Lower lobe of right lung (tissue), 2 donors: ENCODE measurements around the gene OR5D14. TPM values are rescaled to one million over a fixed set of nuclear protein-coding genes. Genes with fewer than 3 reads are reported as not detected.

ENCODE experiments used
- ATAC-seq, 2 donors: fragments of 200-7000 bp; cut with Tn5 transposase; one replicate each; pipeline ENCODE4 v1.9.1; 2020 to 2022; ENCODE audit warnings: mild to moderate bottlenecking in 2 of 2, moderate library complexity in 2 of 2
- DNase-seq: peaks from one replicate; pipeline ENCODE4 v3.0.0-alpha.2; 2020
- H3K27ac ChIP-seq: fragments of 200-600 bp; one replicate; pipeline ENCODE4 v1.8.0; 2022
- H3K27me3 ChIP-seq: fragments of 200-600 bp; one replicate; pipeline ENCODE4 v1.8.0; 2022; ENCODE audit warnings: low read depth
- H3K36me3 ChIP-seq: fragments of 200-600 bp; one replicate; pipeline ENCODE4 v1.8.0; 2022; ENCODE audit warnings: mild to moderate bottlenecking
- H3K4me1 ChIP-seq: fragments of 200-600 bp; one replicate; pipeline ENCODE4 v1.8.0; 2022
- H3K4me3 ChIP-seq: fragments of 200-600 bp; one replicate; pipeline ENCODE4 v1.8.0; 2022; ENCODE audit warnings: mild to moderate bottlenecking
- H3K9me3 ChIP-seq: fragments of 200-600 bp; one replicate; pipeline ENCODE4 v1.8.0; 2022
- CTCF ChIP-seq: fragments of 200-600 bp; IDR thresholded peaks from one replicate; pipeline ENCODE4 v1.8.0; 2022; ENCODE audit warnings: antibody characterized with exemption, mild to moderate bottlenecking
- intact Hi-C: fragments of 100-400 bp; cut with DNase I; formaldehyde crosslinking; loops from one replicate; pipeline ENCODE4 v1.11.0; 2022
- total RNA-seq: library from RNA; stranded (reverse); fragmentation: NEBNext Ultra II Directional; extraction: Animal tissue kit (Norgen Biotek cat#: 25700); gene quantifications from one replicate; pipeline ENCODE4 v1.2.1, GENCODE V29; 2021
- donor health status: DM: no; HTN: yes; CAD: no; lungs with severe emphysema.

Gene OR5D14
- total RNA-seq, 1 donor from 2014 or later = not detected

DNA sequence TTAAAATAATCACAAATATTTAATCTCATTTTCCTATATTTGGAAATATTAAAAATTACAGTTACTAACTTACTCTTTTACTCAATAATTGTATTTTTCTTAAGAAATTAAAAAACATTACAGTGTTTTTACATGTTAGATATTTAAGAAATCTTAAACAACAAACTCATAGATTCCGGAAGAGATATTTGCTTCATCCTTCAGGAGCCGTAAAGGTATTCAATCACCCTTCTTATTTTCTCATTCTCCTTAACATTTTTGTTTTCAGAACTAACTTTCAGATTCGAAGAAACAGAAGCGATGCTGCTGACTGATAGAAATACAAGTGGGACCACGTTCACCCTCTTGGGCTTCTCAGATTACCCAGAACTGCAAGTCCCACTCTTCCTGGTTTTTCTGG, 24.0 kb downstream of the OR5D14 start, which contains the start of gene OR5D18:
TSS of gene OR5D18 (plus strand) at position 301 of the 400 bp plus-strand sequence. CDS start at position 301, 0 bp downstream.
- Histone ChIP-seq H3K36me3 (no peaks in the 10 kb centered on the region), H3K27ac (no peak within 1 kb of the TSS), H3K27me3 (no peaks in the 10 kb centered on the region), H3K4me1 (no peaks in the 10 kb centered on the region), H3K4me3 (no peak within 1 kb of the TSS), H3K9me3 (no peaks in the 10 kb centered on the region)
- no peak for TF ChIP-seq CTCF
- ATAC-seq (no peak), DNase-seq (no peak)
- intact Hi-C loops = no loop called here

GRCh38 chr11:55826919-55827318, 31.6 kb downstream of the OR5D14 start, which contains the start of gene OR5L2:
OR5L2 (plus strand) TSS chr11:55827219; CDS start chr11:55827219, 0 bp downstream.
- ATAC-seq = no peak
- DNase-seq = no peak
- no peak for TF ChIP-seq CTCF

DNA sequence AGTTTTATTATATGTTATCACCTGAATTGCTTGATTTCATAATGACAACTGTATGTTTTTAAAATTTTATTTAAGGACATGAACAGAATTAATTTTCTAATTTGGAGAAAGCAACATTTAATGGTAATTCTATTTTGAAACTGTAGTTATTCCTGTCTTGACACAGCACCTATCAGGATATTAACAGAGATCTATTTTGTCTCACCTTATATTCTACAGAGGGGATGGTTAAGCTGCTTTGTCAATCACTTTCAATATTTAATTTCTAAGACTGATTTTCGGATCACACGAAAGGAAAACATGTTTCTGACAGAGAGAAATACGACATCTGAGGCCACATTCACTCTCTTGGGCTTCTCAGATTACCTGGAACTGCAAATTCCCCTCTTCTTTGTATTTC, 43.1 kb downstream of the OR5D14 start, which contains the start of gene OR5D16:
TSS of gene OR5D16 (plus strand) at position 301 of the 400 bp plus-strand sequence. CDS start at position 301, 0 bp downstream.
- Histone ChIP-seq H3K9me3 (no peaks in the 10 kb centered on the region), H3K4me1 (no peaks in the 10 kb centered on the region), H3K4me3 (no peak within 1 kb of the TSS), H3K27me3 (no peaks in the 10 kb centered on the region), H3K36me3 (no peaks in the 10 kb centered on the region), H3K27ac (no peak within 1 kb of the TSS)
- TF ChIP-seq CTCF = no peak
- ATAC-seq (no peak), DNase-seq (no peak)
- intact Hi-C loops = no loop called here

More at GRCh38 chr11:55826919-55827318, 31.6 kb downstream of the OR5D14 start, which contains the start of gene OR5L2:
- Histone ChIP-seq H3K27me3 (no peaks in the 10 kb centered on the region), H3K4me1 (no peaks in the 10 kb centered on the region), H3K9me3 (no peaks in the 10 kb centered on the region), H3K4me3 (no peak within 1 kb of the TSS), H3K27ac (no peak within 1 kb of the TSS), H3K36me3 (no peaks in the 10 kb centered on the region)
- intact Hi-C loops = no loop called here

Other genes starting within 250 kb of the OR5D14 start
- not detected for gene OR4C15, start 241.1 kb upstream of the OR5D14 start, total RNA-seq
- not detected for gene OR4C16, start 223.4 kb upstream of the OR5D14 start, total RNA-seq
- gene OR4C11, start 187.9 kb upstream of the OR5D14 start, total RNA-seq = not detected
- not detected for gene OR4P4, start 160.4 kb upstream of the OR5D14 start, total RNA-seq
- gene OR4S2, start 147.2 kb upstream of the OR5D14 start, total RNA-seq = not detected
- not detected for gene OR4C6, start 133.4 kb upstream of the OR5D14 start, total RNA-seq
- gene OR5D13, start 22.1 kb upstream of the OR5D14 start, total RNA-seq = not detected
- not detected for gene OR5L1, start 15.8 kb downstream of the OR5D14 start, total RNA-seq
- gene OR5D18, start 24.1 kb downstream of the OR5D14 start, total RNA-seq = not detected
- not detected for gene OR5L2, start 31.7 kb downstream of the OR5D14 start, total RNA-seq
- gene OR5D16, start 43.2 kb downstream of the OR5D14 start, total RNA-seq = not detected
- not detected for gene TRIM51, start 87.7 kb downstream of the OR5D14 start, total RNA-seq
- gene OR5W2, start 119.0 kb downstream of the OR5D14 start, total RNA-seq = not detected
- not detected for gene OR5I1, start 140.8 kb downstream of the OR5D14 start, total RNA-seq
- gene OR10AG1, start 174.4 kb downstream of the OR5D14 start, total RNA-seq = not detected
- not detected for gene OR5F1, start 199.1 kb downstream of the OR5D14 start, total RNA-seq
- not detected for gene OR5AS1, start 232.1 kb downstream of the OR5D14 start, total RNA-seq